GM19372 (cell line): ENCODE measurements around the gene OR5H14.
"Not testable (repeated sequence)": the region's sequence is repeated elsewhere in the genome, so short reads cannot be mapped to it uniquely, and the experiment has no call there.

Source experiments
- ATAC-seq: cut with Tn5 transposase; IDR thresholded peaks from one replicate; pipeline ENCODE4 v1.9.1; 2021; ENCODE audit warnings: mild to moderate bottlenecking, low read depth, moderate library complexity; ENCODE audit not compliant: unreplicated experiment

The OR5H14 gene

DNA sequence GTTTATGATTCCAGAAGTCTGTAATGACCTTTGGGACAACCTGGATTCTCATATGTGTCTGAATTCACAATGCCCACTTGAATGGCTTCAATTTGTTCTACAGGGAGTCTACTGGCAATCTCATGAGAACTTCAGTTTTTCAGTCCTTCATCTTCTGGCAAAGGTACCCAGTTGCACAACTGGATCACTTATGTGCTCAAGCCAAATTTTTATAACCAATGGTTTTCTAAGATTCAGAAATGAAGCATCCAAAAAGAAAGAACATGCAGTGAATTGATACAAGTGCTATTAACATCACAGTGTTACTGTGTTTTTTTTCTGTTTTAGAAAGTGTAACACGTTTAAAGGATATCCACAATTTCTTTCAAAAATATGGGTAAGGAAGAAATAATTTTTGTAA lies at the start of gene OR5H14:
OR5H14 (plus strand) TSS at position 301 of the 400 bp plus-strand sequence. CDS start 1,907 bp downstream, outside the sequence.
- ATAC-seq = no peak

DNA sequence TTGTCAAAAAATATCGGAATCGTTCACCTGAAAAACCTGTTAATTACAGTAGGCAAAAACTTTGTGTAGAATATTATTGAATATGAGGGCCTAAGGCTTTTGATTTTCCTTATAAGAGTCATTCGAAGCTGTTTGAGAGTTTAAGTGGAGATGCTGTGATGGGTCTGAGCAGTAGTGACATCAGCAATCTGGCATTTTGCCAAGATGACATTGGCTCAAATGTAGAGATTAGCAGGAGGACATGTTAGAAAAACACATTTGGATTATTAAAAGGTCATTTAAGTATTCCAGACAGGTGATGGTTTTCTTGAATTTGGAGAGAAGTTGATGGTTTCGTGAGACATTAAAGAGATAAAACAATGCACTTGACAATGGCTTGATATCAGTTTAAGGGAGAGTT lies 47.4 kb upstream of the OR5H14 start:
- ATAC-seq = no peak

DNA sequence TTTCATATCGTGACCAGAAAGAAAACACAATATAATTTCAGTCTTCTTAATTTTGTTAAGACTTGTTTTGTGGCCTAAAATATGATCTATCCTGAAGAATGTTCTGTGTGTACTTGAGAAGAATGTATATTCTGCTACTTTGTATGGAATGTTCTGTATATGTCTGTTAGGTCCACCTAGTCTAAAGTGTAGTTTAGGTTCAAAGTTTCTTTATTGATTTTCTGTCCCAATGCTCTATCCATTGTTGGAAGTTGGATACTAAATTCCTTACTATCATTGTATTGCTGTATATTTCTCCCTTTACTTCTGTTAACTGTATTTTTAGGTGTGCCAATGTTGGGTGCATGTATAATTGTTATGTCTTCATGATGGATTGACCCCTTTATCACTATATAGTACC lies 39.1 kb upstream of the OR5H14 start:
- no peak for ATAC-seq

DNA sequence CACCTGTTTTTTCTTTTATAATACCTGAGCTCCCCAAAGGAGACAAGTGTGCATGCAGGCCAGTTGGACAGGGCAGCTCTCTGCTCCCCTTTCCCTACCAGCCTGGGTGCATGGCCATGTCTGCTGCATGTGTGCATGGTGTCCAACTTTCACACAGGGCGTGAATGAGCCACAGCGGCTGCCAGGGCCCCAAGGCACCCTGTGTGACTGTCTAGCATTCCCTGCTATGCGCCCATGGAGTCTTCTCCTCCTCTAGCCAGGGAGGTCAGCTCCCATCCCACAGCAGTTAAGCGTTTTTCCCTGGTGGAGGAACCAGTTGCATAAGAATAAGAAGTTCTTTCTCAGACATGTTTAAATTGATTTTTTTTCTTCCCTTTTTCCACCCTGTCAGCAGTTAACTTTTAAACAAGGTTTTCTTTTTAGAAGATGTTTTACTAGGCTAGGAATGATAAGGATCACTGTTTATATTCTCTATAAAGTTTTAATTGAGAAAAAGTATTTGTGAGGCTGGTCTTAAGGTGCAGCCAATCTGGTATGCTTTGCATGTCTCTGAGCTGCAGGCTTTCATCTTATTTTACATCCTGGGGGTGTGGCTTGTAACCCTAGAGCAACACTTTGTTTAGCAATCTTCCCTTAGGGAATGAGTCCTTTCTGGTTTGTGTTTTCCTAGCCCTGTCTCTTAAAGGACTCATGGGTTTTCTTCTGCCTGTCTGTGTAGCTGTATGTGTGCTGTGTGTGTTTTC lies 37.3 kb upstream of the OR5H14 start:
- no peak for ATAC-seq

DNA sequence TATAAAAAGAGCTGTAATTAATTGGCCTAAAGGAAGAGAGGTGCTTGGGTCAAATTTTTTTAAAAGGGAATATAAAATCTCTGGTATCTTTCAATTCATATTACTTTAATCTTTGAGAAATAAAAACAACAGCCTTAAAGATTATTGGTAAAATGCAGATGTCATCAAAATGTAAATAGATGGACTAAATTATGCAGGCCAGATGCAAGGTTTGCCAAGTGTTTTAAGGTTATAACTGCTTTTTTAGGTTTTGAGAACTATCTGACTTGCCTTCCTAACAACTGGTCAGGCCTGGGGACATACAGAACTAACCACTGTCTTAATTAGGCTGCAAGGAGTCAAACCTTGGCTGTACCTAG lies 36.8 kb upstream of the OR5H14 start:
- no peak for ATAC-seq

DNA sequence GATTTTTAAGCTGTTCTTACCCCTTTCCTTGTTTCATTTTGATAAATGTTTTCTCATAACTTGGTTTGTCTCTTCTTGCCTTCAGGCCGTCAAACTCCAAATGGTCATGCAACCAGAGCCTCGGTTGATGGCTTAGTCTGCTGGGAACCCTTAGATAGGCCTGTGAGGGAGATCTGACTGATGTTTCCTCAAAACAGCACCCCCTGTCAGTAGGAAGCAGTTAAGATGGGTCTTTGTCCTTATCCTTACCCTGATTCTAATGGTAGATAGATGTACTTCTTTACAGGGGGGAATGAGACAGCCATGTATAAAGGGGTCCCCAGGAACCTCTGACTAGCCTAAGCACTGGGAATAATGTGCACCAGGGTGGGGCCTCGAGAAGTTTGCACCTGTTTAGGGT lies 33.0 kb upstream of the OR5H14 start:
- ATAC-seq = no peak

DNA sequence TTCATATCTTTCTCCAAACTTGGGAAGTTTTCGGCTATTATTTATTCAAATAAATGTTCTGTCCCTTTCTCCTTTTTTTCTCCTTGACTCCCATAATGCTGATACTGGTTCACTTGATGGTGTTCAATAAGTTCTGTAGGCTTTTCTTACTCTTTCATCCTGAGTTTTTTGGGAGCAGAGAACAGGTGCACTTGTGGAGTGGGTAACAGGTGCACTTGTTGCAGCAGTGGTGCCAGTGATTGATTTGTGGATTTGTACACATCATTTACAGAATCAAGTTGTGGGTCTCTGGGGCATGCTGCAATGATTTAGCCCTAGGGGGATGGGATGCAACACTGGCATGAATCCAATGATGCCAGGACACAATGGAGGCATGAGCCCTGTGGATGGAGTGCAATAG lies 31.6 kb upstream of the OR5H14 start:
- no peak for ATAC-seq

DNA sequence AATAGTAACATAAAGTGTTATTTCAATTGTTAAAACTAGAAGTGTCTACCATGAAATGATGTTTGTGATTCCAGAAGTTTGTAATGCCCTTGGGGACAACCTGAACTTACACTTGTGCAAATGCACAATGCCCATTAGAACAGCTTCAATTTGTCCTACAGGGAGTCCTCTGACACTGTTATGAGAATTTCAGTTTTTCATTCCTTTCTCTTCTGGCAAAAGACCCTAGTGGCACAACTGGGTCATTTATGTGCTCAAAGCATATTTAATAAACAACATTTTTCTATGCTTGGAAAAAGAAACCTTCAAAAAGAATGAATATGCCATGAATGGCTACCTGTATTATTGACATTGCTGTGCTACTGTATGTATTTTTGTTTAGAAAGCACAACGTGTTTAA lies 16.9 kb upstream of the OR5H14 start, which contains the start of gene OR5H1:
OR5H1 (plus strand) TSS at position 301 of the 400 bp plus-strand sequence. CDS start 1,977 bp downstream, outside the sequence.
- ATAC-seq = no peak

DNA sequence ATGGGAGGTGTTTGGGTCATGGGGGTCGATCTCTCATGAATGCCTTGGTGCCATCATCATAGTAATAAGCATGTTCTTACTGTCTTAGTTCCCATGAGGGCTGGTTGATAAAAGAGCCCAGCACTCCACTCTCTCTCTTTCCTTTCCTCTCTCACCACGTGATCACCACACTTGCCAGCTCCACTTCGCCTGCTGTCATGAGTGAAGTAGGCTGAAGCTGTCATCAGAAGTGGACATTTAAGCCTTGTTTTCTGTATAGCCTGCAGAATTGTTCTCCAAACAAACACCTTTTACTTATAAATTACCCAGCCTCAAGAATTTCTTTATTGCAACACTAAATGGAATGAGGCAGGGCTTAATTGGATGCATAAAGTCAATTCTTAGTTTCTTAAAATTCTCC lies 10.6 kb upstream of the OR5H14 start:
- no peak for ATAC-seq

DNA sequence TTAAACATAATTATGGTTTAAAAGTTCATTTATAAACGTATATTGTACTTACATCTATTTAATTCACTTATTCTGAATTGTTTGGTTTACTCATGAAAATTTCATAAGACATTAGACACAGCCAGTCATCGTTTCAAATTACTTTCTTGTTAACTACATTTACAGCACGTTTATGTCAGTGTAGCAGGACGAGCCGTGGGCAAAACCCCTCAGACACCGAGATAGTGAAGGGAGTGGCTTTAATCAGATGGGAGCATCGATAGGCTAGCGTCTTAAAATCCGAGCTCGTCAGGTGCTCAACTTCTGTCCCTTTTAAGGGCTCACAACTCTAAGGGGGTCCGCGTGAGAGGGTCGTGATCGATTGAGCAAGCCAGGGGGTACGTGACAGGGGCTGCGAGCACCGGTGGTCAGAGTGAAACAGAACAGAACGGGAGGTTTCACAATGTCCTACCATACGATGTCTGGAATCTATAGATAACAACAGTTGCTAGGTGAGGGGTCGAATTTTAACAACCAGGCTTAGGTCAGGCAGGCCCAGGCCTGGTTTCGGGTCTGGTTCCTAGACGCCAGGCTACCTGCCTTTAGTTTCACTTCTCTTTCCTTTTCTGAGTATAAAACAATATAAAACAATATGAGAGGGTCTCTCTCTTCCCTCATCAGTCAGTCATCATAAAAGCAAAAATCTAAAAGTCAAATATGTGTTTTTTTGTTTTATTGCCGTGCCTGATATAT lies 9.3 kb upstream of the OR5H14 start:
- ATAC-seq = not testable (repeated sequence)

DNA sequence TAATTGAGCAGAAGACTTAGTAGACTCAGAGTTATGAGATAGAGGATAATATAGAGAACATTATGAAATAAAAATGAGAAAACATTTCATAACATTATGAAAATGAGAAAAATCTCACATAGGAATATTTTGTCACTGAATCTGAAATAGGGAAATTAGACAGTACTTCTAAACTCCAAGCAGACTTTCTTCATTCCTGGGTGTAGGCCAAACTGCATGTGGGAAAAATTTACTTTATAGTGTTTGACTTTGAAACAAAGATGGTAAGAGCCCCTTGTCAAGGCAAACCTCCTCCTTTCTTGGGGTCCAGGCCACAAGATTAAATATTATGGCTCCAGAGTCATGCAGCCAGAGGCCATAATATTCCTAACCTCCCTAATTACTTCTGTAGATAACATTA lies 6.7 kb upstream of the OR5H14 start:
- ATAC-seq = no peak

DNA sequence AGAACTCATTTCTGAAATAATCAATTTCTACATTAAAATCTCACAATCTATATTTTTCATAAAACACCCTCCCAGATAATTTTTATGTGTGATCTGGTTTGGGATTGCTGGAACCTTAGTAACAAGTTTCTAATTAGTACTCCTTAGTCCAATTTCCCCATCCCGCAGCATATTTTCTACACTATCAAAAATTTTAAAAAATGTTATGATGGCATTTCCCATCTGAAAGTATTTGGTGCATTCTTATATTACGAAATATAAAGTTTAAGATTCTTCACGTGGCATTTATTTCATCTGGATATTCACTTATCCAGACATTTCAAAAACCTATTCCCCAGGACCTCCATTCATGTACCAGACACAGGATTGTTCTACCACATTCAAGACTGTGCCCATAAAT lies 1.5 kb downstream of the OR5H14 start:
- ATAC-seq = no peak

DNA sequence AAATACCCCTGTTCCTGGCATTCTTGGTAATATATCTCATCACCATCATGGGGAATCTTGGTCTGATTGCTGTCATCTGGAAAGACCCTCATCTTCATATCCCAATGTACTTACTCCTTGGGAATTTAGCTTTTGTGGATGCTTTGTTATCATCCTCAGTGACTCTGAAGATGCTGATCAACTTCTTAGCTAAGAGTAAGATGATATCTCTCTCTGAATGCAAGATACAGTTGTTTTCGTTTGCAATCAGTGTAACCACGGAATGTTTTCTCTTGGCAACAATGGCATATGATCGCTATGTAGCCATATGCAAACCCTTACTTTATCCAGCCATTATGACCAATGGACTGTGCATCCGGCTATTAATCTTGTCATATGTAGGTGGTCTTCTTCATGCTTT lies 2.2 kb downstream of the OR5H14 start:
- not testable (repeated sequence) for ATAC-seq

DNA sequence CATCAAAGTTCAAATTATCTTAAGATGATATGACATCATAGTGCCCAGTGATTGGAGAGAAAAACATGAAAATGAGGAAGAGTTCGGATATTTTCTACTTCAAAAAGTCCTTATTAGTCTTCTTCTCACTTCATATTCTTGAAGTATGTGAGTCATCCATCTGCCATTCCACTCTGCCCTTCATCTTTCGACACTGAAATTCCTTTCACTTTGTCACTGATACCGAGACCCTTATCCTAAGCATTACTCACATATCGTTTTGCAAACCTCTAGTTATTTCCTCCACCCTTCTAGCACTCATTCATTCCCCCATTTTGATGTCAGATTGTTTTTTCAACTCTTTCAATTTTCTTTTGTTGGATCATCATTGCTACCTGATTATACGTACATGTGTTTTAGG lies 4.0 kb downstream of the OR5H14 start:
- ATAC-seq = no peak

DNA sequence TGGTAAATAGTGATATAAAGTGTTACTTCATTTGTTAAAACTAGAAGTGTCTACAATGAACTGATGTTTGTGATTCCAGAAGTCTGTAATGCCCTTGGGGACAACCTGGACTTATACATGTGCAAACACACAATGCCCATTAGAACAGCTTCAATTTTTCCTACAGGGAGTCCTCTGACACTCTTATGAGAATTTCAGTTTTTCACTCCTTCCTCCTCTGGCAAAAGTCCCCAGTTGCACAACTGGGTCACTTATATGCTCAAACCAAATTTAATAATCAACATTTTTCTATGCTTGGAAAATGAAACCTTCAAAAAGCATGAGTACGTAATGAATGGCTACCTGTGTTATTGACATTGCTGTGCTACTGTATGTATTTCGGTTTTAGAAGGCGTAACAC lies 19.1 kb downstream of the OR5H14 start, which contains the start of gene OR5H15:
OR5H15 (plus strand) TSS at position 301 of the 400 bp plus-strand sequence. CDS start 2,004 bp downstream, outside the sequence.
- no peak for ATAC-seq

DNA sequence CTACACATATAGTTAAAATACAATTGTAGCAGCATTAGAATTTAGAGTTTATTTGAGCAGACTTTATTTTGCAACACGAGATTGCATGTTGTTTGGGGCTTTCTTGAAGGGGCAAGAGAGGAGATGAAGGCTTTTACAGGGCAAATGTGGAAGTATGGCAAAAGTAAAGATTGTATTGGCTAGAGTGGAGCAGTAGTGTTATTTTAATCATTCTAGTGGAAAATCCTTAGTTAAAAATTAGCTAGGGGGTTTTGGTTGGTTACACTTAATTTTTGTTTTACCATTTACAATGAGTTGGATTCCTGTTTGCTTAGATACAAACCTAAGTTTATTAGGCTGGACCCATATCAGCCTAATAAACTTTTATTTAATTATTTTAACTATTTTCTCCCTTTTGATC lies 23.8 kb downstream of the OR5H14 start:
- ATAC-seq = no peak

DNA sequence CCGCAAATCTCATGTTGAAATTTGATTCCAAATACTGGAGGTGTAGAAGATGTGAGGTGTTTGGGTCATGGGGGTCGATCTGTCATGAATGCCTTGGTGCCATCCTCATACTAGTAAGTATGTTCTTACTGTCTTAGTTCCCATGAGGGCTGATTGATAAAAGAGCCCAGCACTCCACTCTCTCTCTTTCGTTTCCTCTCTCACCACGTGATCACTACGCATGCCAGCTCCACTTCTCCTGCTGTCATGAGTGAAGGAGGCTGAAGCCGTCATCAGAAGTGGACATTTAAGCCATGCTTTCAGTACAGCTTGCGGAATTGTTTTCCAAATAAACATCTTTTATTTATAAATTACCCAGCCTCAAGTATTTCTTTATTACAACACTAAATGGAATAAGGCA lies 25.3 kb downstream of the OR5H14 start:
- ATAC-seq = no peak

DNA sequence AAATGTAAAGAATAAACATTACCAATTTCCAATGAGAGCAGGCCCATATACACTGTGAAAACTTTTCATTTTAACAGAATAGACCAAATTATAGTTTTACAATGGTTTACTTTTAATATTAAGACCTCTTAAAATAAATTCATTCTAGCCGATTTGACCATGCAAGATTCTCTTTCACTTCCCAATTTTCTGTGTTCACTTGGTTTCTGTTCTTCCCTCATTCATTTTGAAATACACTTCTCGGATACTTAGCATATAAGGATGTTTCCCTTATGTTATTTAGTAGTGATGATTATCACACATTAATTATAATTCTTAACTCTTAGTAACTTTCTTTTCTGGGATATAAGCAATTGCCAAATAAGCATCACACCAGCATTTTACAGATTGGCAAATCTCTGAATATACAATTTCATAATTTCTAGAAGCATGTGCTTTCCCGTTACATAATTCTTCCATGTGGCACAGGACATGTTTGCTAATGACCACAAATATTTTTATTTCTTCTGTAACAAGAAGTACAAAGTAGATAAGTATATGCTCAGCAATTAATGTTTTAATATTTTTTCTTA lies 33.1 kb downstream of the OR5H14 start:
- ATAC-seq = no peak

DNA sequence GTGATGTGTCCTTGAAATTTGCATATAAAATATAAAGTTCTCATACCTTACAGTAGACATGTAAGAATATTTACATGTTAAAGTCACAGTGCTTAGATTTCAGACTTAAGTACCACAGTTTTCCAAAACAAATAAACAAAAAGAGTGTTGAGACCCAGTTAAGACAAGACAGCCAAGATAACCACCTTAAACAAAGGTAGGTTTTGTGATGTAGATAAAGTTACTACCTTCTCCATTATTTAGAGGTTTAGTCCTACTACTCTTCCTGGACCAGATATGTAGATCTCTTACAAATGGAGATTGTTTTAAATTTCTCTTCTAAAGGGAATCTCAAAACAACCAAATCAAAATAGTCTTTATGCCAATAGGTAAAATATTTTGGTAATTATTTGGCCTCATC lies 34.9 kb downstream of the OR5H14 start:
- ATAC-seq = no peak

DNA sequence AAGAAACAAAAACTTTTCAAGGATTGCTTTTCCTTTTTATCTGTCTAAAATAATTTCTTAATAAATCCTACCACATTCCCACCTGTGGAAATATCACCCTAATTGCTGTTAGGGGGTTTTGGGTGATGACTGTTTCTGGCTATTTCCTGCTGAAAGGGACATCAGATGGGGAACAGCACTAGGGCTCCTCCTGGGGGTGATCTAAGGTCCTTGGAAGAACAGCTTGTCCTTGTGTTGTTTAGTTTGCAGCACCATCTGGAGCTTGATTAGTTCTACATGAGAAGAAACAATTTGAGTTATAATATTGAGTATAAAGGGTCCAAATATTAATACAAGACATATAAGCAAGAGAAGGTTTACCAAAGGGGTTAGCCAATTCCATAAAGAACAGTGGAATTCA lies 37.9 kb downstream of the OR5H14 start:
- no peak for ATAC-seq

DNA sequence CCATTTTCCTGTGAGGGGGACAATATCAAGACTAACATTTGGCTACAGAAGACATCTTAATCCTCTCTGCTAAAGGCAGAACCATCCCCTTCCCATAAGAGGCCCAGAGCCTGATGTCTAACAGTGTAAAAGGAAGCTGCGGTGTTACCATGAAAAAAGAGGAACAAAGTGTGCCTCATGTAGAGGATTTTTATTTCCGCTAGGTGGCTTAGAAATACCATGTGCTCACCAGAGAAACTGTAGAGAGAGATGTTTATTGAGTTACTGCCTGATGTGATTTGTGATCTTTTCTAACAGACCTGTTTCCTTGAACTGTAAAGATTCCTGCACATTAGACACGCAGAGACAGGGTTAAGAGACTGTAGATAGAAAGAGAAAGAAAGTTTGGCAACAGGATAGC lies 41.3 kb downstream of the OR5H14 start:
- no peak for ATAC-seq

DNA sequence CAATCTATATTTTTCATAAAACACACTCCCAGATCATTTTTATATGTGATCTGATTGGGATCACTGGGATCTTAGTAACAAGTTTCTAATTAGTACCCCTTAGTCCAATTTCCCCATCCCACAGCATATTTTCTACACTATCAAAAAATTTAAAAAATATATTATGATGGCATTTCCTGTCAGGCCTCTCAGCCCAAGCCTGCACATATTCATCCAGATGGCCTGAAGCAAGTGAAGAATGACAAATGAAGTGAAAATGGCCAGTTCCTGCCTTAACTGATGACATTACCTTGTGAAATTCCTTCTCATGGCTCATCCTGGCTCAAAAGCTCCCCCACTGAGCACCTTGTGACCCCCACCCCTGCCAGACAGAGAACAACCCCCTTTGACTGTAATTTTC lies 43.6 kb downstream of the OR5H14 start:
- not testable (repeated sequence) for ATAC-seq
